K562 (cell line): ENCODE measurements around the gene NADSYN1. TPM values are rescaled to one million over a fixed set of nuclear protein-coding genes. Genes with fewer than 3 reads are reported as not detected.

Experiments used
- ATAC-seq: fragments of 200-7000 bp; cut with Tn5 transposase; 3 replicates; pipeline ENCODE4 v1.9.1; 2020; ENCODE audit warnings: moderate library complexity
- BruUV-seq: library from RNA; stranded (reverse); fragments of 400-500 nt; replicated peaks from 2 replicates; lab custom pipeline; 2021; lab: Mats Ljungman, UMichigan
- CTCF ChIA-PET: fragments of 300-600 bp; formaldehyde crosslinking; extraction: SDS; loops from one replicate; lab custom pipeline; 2021; ENCODE audit warnings: low intra/inter-chr PET ratio; lab: Yijun Ruan, JAX
- POLR2A ChIA-PET: fragments of 300-600, 350-650 bp; sonication (Branson Sonifier 250); formaldehyde crosslinking; extraction: SDS; loops from one replicate; lab custom pipeline; 2021; ENCODE audit warnings: antibody characterized with exemption, inconsistent platforms; lab: Yijun Ruan, JAX
- DNase-seq, 4 experiments: peaks; one replicate each; pipeline versions ENCODE4 v3.0.0 to v3.0.0-alpha.2; 2011 to 2018; ENCODE audit warnings: low spot score in 3 of 4, mixed read lengths in 3 of 4; ENCODE audit errors: extremely low read depth in 1 of 4
- FAIRE-seq: peaks from 2 replicates; lab custom pipeline; 2011; peaks lifted over from hg19 to GRCh38; lab: Jason Lieb, UNC
- H2AFZ ChIP-seq: 2 replicates; pipeline ENCODE4 v1.6.0; 2011; ENCODE audit warnings: low read depth, low read length, control low read depth, inconsistent platforms
- H3K27ac ChIP-seq: fragments of 200-600 bp; 3 replicates; pipeline ENCODE4 v1.8.0; 2011; ENCODE audit warnings: low read depth, mild to moderate bottlenecking, control low read depth, inconsistent platforms, low read length, moderate library complexity, mixed read lengths; ENCODE audit errors: extremely low read depth
- H3K27me3 ChIP-seq, 2 experiments: fragments of 300-600 bp in 1 of 2; 2 replicates in 1 of 2; 3 replicates in 1 of 2; pipeline versions ENCODE4 v1.6.0 to v1.8.0; 2011; ENCODE audit warnings: inconsistent platforms in 2 of 2, low read length in 2 of 2, mild to moderate bottlenecking in 1 of 2, mixed read lengths in 1 of 2, moderate library complexity in 1 of 2; ENCODE audit not compliant: control insufficient read depth in 2 of 2, insufficient read depth in 2 of 2
- H3K36me3 ChIP-seq: fragments of 300-600 bp; 3 replicates; pipeline ENCODE4 v1.8.0; 2011; ENCODE audit warnings: mild to moderate bottlenecking, low read length, inconsistent platforms; ENCODE audit not compliant: control insufficient read depth, insufficient read depth
- H3K4me1 ChIP-seq, 2 experiments: fragments of 200-600 bp in 1 of 2; replicated peaks in 1 of 2; 2 replicates in 1 of 2; 3 replicates in 1 of 2; pipeline versions ENCODE4 v1.5.1 to v1.8.0; 2011; ENCODE audit warnings: inconsistent platforms in 2 of 2, low read length in 2 of 2, mild to moderate bottlenecking in 1 of 2, mixed read lengths in 1 of 2, moderate library complexity in 1 of 2; ENCODE audit not compliant: control insufficient read depth in 2 of 2, insufficient read depth in 2 of 2
- H3K4me2 ChIP-seq: 2 replicates; pipeline ENCODE4 v1.6.1; 2011; ENCODE audit warnings: low read length, control low read depth, inconsistent platforms, mixed read lengths; ENCODE audit not compliant: insufficient read depth
- H3K4me3 ChIP-seq: fragments of 200-600 bp; sonication (generic), shearing (Covaris generic); 2 replicates; pipeline ENCODE4 v1.5.1; 2016; ENCODE audit warnings: control low read depth, inconsistent platforms
- H3K79me2 ChIP-seq: fragments of 200-600 bp; 3 replicates; pipeline ENCODE4 v1.8.0; 2011; ENCODE audit warnings: low read length, inconsistent platforms; ENCODE audit not compliant: control insufficient read depth, insufficient read depth
- H3K9ac ChIP-seq, 2 experiments: 2 replicates each; pipeline versions ENCODE4 v1.6.0 to v1.6.1; 2011; ENCODE audit warnings: low read depth in 2 of 2, low read length in 2 of 2, control low read depth in 1 of 2, inconsistent platforms in 1 of 2, mild to moderate bottlenecking in 1 of 2, mixed read lengths in 1 of 2; ENCODE audit not compliant: insufficient read depth in 1 of 2
- H3K9me1 ChIP-seq: one replicate; pipeline ENCODE4 v1.6.0; 2011; ENCODE audit warnings: inconsistent platforms, mild to moderate bottlenecking, low read length, moderate library complexity; ENCODE audit not compliant: control insufficient read depth, insufficient read depth
- H3K9me3 ChIP-seq: replicated peaks from 2 replicates; pipeline ENCODE4 v1.5.1; 2011; ENCODE audit warnings: low read depth, low read length, inconsistent platforms; ENCODE audit not compliant: control insufficient read depth, insufficient read depth
- H4K20me1 ChIP-seq: replicated peaks from 2 replicates; pipeline ENCODE4 v1.6.1; 2011; ENCODE audit warnings: low read length, inconsistent platforms, mixed read lengths; ENCODE audit not compliant: control insufficient read depth, insufficient read depth
- E2F4 ChIP-seq: sonication (generic); formaldehyde crosslinking; IDR thresholded peaks from 2 replicates; pipeline ENCODE4 v1.8.0; 2022; ENCODE audit warnings: mild to moderate bottlenecking, low read depth, missing genetic modification reagents
- HNRNPLL ChIP-seq: fragments of 200-400 bp; formaldehyde crosslinking; IDR thresholded peaks from 2 replicates; pipeline ENCODE4 v1.6.1; 2017; ENCODE audit warnings: low read length, low read depth, mild to moderate bottlenecking; ENCODE audit not compliant: poor library complexity, severe bottlenecking
- ID3 ChIP-seq, 2 experiments: fragments of 250-450 bp in 1 of 2; fragments of 450-650 bp in 1 of 2; sonication (Bioruptor Pico) in 1 of 2; IDR thresholded peaks; 2 replicates each; pipeline versions ENCODE4 v1.6.1 to v1.8.0; 2016 to 2021; ENCODE audit warnings: mild to moderate bottlenecking in 2 of 2, moderate library complexity in 2 of 2, missing compliant biosample characterization in 1 of 2, missing genetic modification characterization in 1 of 2
- MCM5 ChIP-seq: fragments of 450-650 bp; IDR thresholded peaks from 2 replicates; pipeline ENCODE4 v1.6.1; 2016; ENCODE audit warnings: low read depth
- MECOM ChIP-seq: fragments of 250-450 bp; sonication (Bioruptor Pico); IDR thresholded peaks from 2 replicates; pipeline ENCODE4 v1.8.0; 2022; ENCODE audit warnings: inconsistent platforms
- SIN3B ChIP-seq: fragments of 450-650 bp; IDR thresholded peaks from 2 replicates; pipeline ENCODE4 v1.6.1; 2017; ENCODE audit warnings: low read depth, mild to moderate bottlenecking, moderate library complexity
- STAT5B ChIP-seq: fragments of 250-450 bp; sonication (Bioruptor Pico); IDR thresholded peaks from 2 replicates; pipeline ENCODE4 v1.8.0; 2021; ENCODE audit warnings: mild to moderate bottlenecking, inconsistent platforms
- ZNF140 ChIP-seq: fragments of 250-450 bp; sonication (Bioruptor Pico); IDR thresholded peaks from 2 replicates; pipeline ENCODE4 v1.8.0; 2021; ENCODE audit warnings: moderate library complexity, mild to moderate bottlenecking, inconsistent platforms
- ZNF511 ChIP-seq: sonication (generic); formaldehyde crosslinking; IDR thresholded peaks from 2 replicates; pipeline ENCODE4 v1.8.0; 2022; ENCODE audit warnings: mild to moderate bottlenecking, missing genetic modification reagents
- ZNF589 ChIP-seq: fragments of 200-800 bp; sonication (Bioruptor generic); IDR thresholded peaks from 2 replicates; pipeline ENCODE4 v1.6.1; 2016; ENCODE audit warnings: low read depth, missing genetic modification characterization, missing compliant biosample characterization
- ZNF699 ChIP-seq: fragments of 250-450 bp; sonication (Bioruptor Pico); IDR thresholded peaks from 2 replicates; pipeline ENCODE4 v1.8.0; 2021; ENCODE audit warnings: mild to moderate bottlenecking, moderate library complexity; ENCODE audit not compliant: insufficient replicate concordance
- WGBS: fragments of 100-300 bp; shearing (Covaris generic); methylation state at CpG from one replicate; pipeline ENCODE4 v1.1.6; 2016; ENCODE audit warnings: low coverage, mixed read lengths; ENCODE audit not compliant: insufficient coverage; ENCODE audit errors: missing lambda C conversion rate; 5-methylcytosine and 5-hydroxymethylcytosine counted together
- in situ Hi-C: fragments of 300-500 bp; cut with MboI; formaldehyde crosslinking; loops from 4 replicates; pipeline ENCODE4 v1.15.0; 2018; ENCODE audit warnings: inconsistent platforms, mixed read lengths
- intact Hi-C: fragments of 100-400 bp; cut with micrococcal nuclease; formaldehyde crosslinking; loops from 2 replicates; pipeline ENCODE4 v1.14.2; 2022
- polyA plus RNA-seq, 8 experiments: library from polyadenylated mRNA; depleted of rRNA in 4 of 8; stranded (reverse) in 5 of 8; unstranded in 3 of 8; fragments of >200 nt; fragmentation: Nextera tagmentation in 2 of 8; fragmentation: Illumina TruSeq in 1 of 8; extraction: Ambion mirVana in 2 of 8; extraction: Trizol in 1 of 8; gene quantifications; 2 replicates each; pipeline versions ENCODE4 v1.2.1 to v1.2.3, GENCODE V29; 2011 to 2014; ENCODE audit warnings: inconsistent platforms in 1 of 8, missing spikeins in 1 of 8
- total RNA-seq, 7 experiments: library from RNA; depleted of rRNA in 6 of 7; stranded (reverse); fragments of >200 nt in 6 of 7; fragmentation: Illumina TruSeq in 2 of 7; extraction: Trizol in 2 of 7; gene quantifications; 2 replicates each; pipeline versions ENCODE4 v1.2.1 to v1.2.3, GENCODE V29; 2011 to 2021; ENCODE audit warnings: low replicate concordance in 1 of 7

NADSYN1 gene
- total and polyA plus RNA-seq, 9 of the 15 experiments (the other 6 are each of a cell fraction or from before 2014, with no cell fraction given) = 12.7 to 57.3 (median 42.1) TPM

DNA sequence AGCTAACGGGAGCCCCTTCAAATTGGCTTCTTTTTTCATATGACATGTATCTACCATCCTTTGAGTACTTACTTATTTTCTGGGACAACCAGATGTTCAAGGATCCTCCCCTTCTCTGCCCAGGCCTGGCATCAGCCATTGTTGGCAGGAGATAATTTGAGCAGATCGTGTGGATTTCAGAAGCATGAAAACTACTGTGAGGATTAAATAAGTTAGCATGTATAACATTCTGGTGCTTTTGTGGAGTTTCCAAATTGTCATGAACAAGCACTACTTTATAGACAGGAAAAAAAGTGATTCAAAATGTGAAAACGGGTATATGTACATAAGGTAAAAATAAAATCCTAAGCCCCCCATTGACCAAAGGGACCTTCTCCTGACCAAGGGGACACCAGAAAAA lies 2.1 kb upstream of the NADSYN1 start:
- FAIRE-seq = no peak

More for the DNA sequence above, 2.1 kb upstream of the NADSYN1 start:
- H4K20me1 ChIP-seq = no peaks in the 10 kb centered on the region
- H3K4me3 ChIP-seq = no peak overlapping the region
- H2AFZ ChIP-seq = no peak overlapping the region
- 41% methylated on average over 3 of the region's 3 CpGs for WGBS
- ATAC-seq (no peak), DNase-seq (no peak)
- in situ Hi-C loops = no loop called here
- 0 out of 3 replicates have a peak overlapping the region, but pooled peaks have one; percentile 14 for H3K27ac ChIP-seq
- ChIA-PET POLR2A (interaction anchor here (1.6 kb wide), 1 partner anchor 8 kb away, joined by 5 read pairs; no protein-coding TSS in a partner anchor), CTCF (no interaction called here)
- TF ChIP-seq MCM5 (no peak), ZNF699 (CRISPR knock-in tag) (no peak), STAT5B (CRISPR knock-in tag) (no peak), ID3 (CRISPR knock-in tag; IDR thresholded peaks at IDR 0.05) (no peak), ID3 (tag; IDR thresholded peaks at IDR 0.05) (no peak), ZNF511 (CRISPR knock-in tag) (no peak), E2F4 (CRISPR knock-in tag) (no peak), MECOM (CRISPR knock-in tag) (no peak), SIN3B (no peak), ZNF140 (CRISPR knock-in tag) (no peak), HNRNPLL (no peak), ZNF589 (CRISPR knock-in tag) (no peak)
- H3K9me3 ChIP-seq = 0 out of 2 replicates have a peak, but pooled peaks cover 3% of the 10 kb centered on the region
- no TSS peak for BruUV-seq
- peaks cover 12 to 43% of the 10 kb centered on the region in 2 experiments; a peak in 4 of 5 replicates for H3K4me1 ChIP-seq
- peaks cover 76% of the 10 kb centered on the region for H3K79me2 ChIP-seq
- no peaks in the 10 kb centered on the region for H3K9me1 ChIP-seq
- H3K4me2 ChIP-seq = no peak overlapping the region
- no peak overlapping the region for H3K9ac ChIP-seq
- H3K36me3 ChIP-seq = peaks cover 35% of the 10 kb centered on the region
- no peaks in the 10 kb centered on the region for H3K27me3 ChIP-seq
- intact Hi-C loops = no loop called here
